Esophagus muscularis mucosa (tissue), 4 donors: ENCODE results near the gene CACNB4. TPM values are rescaled to one million over a fixed set of nuclear protein-coding genes. Genes with fewer than 3 reads are reported as not detected.

Source experiments
- DNase-seq: peaks from one replicate; pipeline ENCODE4 v3.0.0-alpha.2; 2017; ENCODE audit errors: extremely low spot score
- H3K27ac ChIP-seq, 4 donors: fragments of 200-600 bp; sonication (generic); replicated peaks in 1 of 4; 1 replicate in 3 of 4; 2 replicates in 1 of 4; pipeline ENCODE4 v1.5.1; 2016 to 2019; ENCODE audit warnings: mild to moderate bottlenecking in 1 of 4
- H3K27me3 ChIP-seq, 4 donors: fragments of 200-600 bp; sonication (generic); one replicate each; pipeline versions ENCODE4 v1.5.1 to v1.6.0; 2016 to 2019
- H3K36me3 ChIP-seq, 4 donors: fragments of 200-600 bp; sonication (generic); one replicate each; pipeline ENCODE4 v1.5.1; 2016 to 2019
- H3K4me1 ChIP-seq, 4 donors: fragments of 200-600 bp; sonication (generic); one replicate each; pipeline ENCODE4 v1.5.1; 2016 to 2019
- H3K4me3 ChIP-seq, 4 donors: fragments of 200-600 bp; sonication (generic); 1 replicate in 2 of 4; 2 replicates in 2 of 4; pipeline ENCODE4 v1.5.1; 2016 to 2019; ENCODE audit warnings: mild to moderate bottlenecking in 4 of 4, moderate library complexity in 1 of 4
- H3K9me3 ChIP-seq, 4 donors: fragments of 200-600 bp; sonication (generic); 1 replicate in 3 of 4; 2 replicates in 1 of 4; pipeline ENCODE4 v1.5.1; 2016 to 2019
- EP300 ChIP-seq: sonication (generic); formaldehyde crosslinking; IDR thresholded peaks from one replicate; pipeline ENCODE4 v1.6.1; 2017; ENCODE audit warnings: antibody characterized with exemption
- POLR2A ChIP-seq: fragments of 450-650 bp; IDR thresholded peaks from one replicate; pipeline ENCODE4 v1.6.1; 2017; ENCODE audit warnings: antibody characterized with exemption, moderate library complexity, mild to moderate bottlenecking, low read depth
- POLR2AphosphoS5 ChIP-seq, 2 donors: sonication (generic); formaldehyde crosslinking; IDR thresholded peaks; one replicate each; pipeline ENCODE4 v1.6.1; 2017; ENCODE audit warnings: antibody characterized with exemption in 2 of 2
- WGBS: methylation state at CpG from one replicate; pipeline ENCODE4 v1.1.5; 2018; 5-methylcytosine and 5-hydroxymethylcytosine counted together
- intact Hi-C: fragments of 100-400 bp; cut with DNase I; formaldehyde crosslinking; loops from one replicate; pipeline ENCODE4 v1.15.1; 2023
- total RNA-seq, 4 donors: library from RNA; depleted of rRNA; stranded (reverse); fragments of >200 nt; gene quantifications; one replicate each; pipeline versions ENCODE4 v1.1.0 to v1.2.1, GENCODE V29; 2016
- TF ChIP-seq, protein P1 (sequence below), 3 experiments: fragments of 200-600 bp in 2 of 3; fragments of 450-650 bp in 1 of 3; sonication (generic) in 2 of 3; IDR thresholded peaks; one replicate each; pipeline ENCODE4 v1.5.1; 2017 to 2019; ENCODE audit warnings: antibody characterized with exemption in 3 of 3, mild to moderate bottlenecking in 2 of 3, moderate library complexity in 1 of 3

The CACNB4 gene
- total RNA-seq, 4 donors from 2014 or later, result 1.7 to 3.5 (median 2.3) TPM

GRCh38 chr2:151900331-151900730 is 198.5 kb downstream of the CACNB4 start:
- no peak overlapping the region for H3K4me3 ChIP-seq
- intact Hi-C loops, result no loop called here
- H3K27me3 ChIP-seq, result no peaks in the 10 kb centered on the region
- TF ChIP-seq POLR2A (no peak), EP300 (no peak), POLR2AphosphoS5 (IDR thresholded peaks at IDR 0.05) (no peak)
- TF ChIP-seq, protein P1, sequence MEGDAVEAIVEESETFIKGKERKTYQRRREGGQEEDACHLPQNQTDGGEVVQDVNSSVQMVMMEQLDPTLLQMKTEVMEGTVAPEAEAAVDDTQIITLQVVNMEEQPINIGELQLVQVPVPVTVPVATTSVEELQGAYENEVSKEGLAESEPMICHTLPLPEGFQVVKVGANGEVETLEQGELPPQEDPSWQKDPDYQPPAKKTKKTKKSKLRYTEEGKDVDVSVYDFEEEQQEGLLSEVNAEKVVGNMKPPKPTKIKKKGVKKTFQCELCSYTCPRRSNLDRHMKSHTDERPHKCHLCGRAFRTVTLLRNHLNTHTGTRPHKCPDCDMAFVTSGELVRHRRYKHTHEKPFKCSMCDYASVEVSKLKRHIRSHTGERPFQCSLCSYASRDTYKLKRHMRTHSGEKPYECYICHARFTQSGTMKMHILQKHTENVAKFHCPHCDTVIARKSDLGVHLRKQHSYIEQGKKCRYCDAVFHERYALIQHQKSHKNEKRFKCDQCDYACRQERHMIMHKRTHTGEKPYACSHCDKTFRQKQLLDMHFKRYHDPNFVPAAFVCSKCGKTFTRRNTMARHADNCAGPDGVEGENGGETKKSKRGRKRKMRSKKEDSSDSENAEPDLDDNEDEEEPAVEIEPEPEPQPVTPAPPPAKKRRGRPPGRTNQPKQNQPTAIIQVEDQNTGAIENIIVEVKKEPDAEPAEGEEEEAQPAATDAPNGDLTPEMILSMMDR (IDR thresholded peaks at IDR 0.05), result no peak
- no peak overlapping the region for H3K27ac ChIP-seq
- WGBS, result 71% methylated on average over 6 of the region's 6 CpGs
- H3K9me3 ChIP-seq, result no peaks in the 10 kb centered on the region
- peaks cover 0 to 13% (median 11%) of the 10 kb centered on the region in 4 donors for H3K4me1 ChIP-seq
- H3K36me3 ChIP-seq, result no peaks in the 10 kb centered on the region
- no peak for DNase-seq

- H3K27ac ChIP-seq, result no peak overlapping the region
- no peaks in the 10 kb centered on the region for H3K36me3 ChIP-seq
- no peak overlapping the region for H3K4me3 ChIP-seq
- peaks cover 0 to 10% (median 9%) of the 10 kb centered on the region in 4 donors for H3K4me1 ChIP-seq
- intact Hi-C loops, result no loop called here
- H3K27me3 ChIP-seq, result no peaks in the 10 kb centered on the region
- WGBS, result 79% methylated on average over 1 of the region's 1 CpG
- H3K9me3 ChIP-seq, result peaks cover 0 to 3% (median 1%) of the 10 kb centered on the region in 4 donors
- TF ChIP-seq POLR2A (no peak), POLR2AphosphoS5 (IDR thresholded peaks at IDR 0.05) (no peak), EP300 (no peak)
- TF ChIP-seq, protein P1 (IDR thresholded peaks at IDR 0.05), result no peak
- DNase-seq, result no peak
These were observed 199.7 kb downstream of the CACNB4 start for GRCh38 chr2:151899156-151899555.

DNA sequence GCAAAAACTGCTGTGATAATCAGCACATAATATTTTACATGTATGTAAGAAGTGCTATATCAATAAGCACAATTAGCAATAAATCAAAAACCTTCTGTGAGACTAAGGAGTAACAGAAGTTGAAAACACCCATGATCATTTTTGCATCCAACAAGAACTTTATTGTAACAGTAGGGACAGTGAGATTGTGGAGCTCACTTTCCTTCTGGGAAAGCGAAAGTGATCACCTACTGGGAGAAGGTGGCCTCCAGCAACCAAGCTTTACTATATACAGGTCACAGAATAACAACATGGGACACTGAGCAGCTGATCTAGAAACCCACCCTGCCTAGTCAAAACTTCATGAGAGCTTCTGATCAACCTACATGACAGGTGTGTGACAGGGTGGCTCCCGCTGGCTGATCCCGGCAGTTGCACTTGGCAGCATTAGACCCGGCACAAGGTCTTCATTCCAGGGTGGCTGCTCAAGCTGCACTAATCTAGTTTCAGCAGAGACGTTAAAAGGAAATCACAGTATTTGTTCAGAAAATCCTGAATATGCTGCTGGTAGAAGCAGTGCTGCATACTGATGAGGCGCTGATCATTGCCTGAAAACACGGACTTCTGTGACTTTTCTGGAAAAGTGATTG is 207.2 kb downstream of the CACNB4 start:
- no peak overlapping the region for H3K4me3 ChIP-seq
- TF ChIP-seq EP300, result no peak
- H3K4me1 ChIP-seq, result no peaks in the 10 kb centered on the region
- H3K27me3 ChIP-seq, result no peaks in the 10 kb centered on the region
- H3K9me3 ChIP-seq, result peaks cover 0 to 7% (median 3%) of the 10 kb centered on the region in 4 donors
- no peak for DNase-seq
- H3K27ac ChIP-seq, result no peak overlapping the region
- 92% methylated on average over 7 of the region's 7 CpGs for WGBS
- intact Hi-C loops, result no loop called here
- H3K36me3 ChIP-seq, result no peaks in the 10 kb centered on the region

DNA sequence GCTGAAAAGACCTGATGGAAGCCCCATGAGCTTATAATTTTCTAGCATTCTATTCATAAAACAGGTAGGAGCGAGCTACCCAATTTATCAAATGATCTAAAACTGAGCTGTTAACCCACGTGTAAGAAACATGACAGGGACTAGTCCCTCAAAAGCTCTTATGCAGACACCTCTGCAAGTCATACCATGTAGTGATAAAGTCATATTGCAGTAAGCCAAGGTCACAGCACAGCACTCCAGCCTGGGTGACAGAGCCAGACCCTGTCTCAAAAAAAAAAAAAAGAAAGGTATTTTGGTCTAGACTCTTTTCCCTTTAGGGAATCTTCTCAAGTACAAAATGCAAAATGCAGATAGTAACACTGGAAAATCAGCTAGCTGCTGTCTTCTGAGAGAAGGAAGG is 211.7 kb downstream of the CACNB4 start:
- no peaks in the 10 kb centered on the region for H3K4me1 ChIP-seq
- intact Hi-C loops, result no loop called here
- TF ChIP-seq POLR2A (no peak), POLR2AphosphoS5 (IDR thresholded peaks at IDR 0.05) (no peak), EP300 (no peak)
- TF ChIP-seq, protein P1 (IDR thresholded peaks at IDR 0.05), result no peak
- H3K4me3 ChIP-seq, result no peak overlapping the region
- no peaks in the 10 kb centered on the region for H3K9me3 ChIP-seq
- no peaks in the 10 kb centered on the region for H3K36me3 ChIP-seq
- DNase-seq, result no peak
- H3K27me3 ChIP-seq, result no peaks in the 10 kb centered on the region
- WGBS, result 74% methylated on average over 2 of the region's 2 CpGs
- H3K27ac ChIP-seq, result no peak overlapping the region

GRCh38 chr2:151886241-151886640 is 212.6 kb downstream of the CACNB4 start:
- 92% methylated on average over 1 of the region's 1 CpG for WGBS
- no peak for DNase-seq
- Histone ChIP-seq H3K9me3 (no peaks in the 10 kb centered on the region), H3K27ac (no peak overlapping the region), H3K27me3 (no peaks in the 10 kb centered on the region), H3K4me1 (no peaks in the 10 kb centered on the region), H3K4me3 (no peak overlapping the region), H3K36me3 (no peaks in the 10 kb centered on the region)
- intact Hi-C loops, result no loop called here
- TF ChIP-seq POLR2AphosphoS5 (IDR thresholded peaks at IDR 0.05) (no peak), EP300 (no peak), POLR2A (no peak)
- TF ChIP-seq, protein P1 (IDR thresholded peaks at IDR 0.05), result no peak
